Activated CD8-positive, alpha-beta T cell treated with anti-CD3 and anti-CD28 coated beads for 36 hours (primary cell): Measurements from ENCODE around the gene NOL8. TPM values are rescaled to one million over a fixed set of nuclear protein-coding genes. Genes with fewer than 3 reads are reported as not detected.

Experiments used
- ATAC-seq: fragments of 200-7000 bp; cut with Tn5 transposase; one replicate; pipeline ENCODE4 v1.10.0; 2021; ENCODE audit warnings: mild to moderate bottlenecking, moderate library complexity
- CTCF ChIA-PET: fragments of 350-600 bp; sonication (Branson Sonifier 250); formaldehyde crosslinking; loops from one replicate; lab custom pipeline; 2021; ENCODE audit warnings: antibody characterized with exemption; lab: Charles Lee
- POLR2A ChIA-PET: fragments of 350-600 bp; sonication (Branson Sonifier 250); formaldehyde crosslinking; loops from one replicate; lab custom pipeline; 2021; ENCODE audit warnings: antibody characterized with exemption; lab: Charles Lee
- DNase-seq: peaks from one replicate; pipeline ENCODE4 v3.0.0-alpha.2; 2020
- H3K27ac Mint-ChIP-seq: one replicate; pipeline ENCODE4 v1.8.0; 2021; ENCODE audit warnings: mild to moderate bottlenecking, mixed read lengths
- H3K27me3 Mint-ChIP-seq: one replicate; pipeline ENCODE4 v1.8.0; 2021; ENCODE audit warnings: mixed read lengths
- H3K36me3 Mint-ChIP-seq: one replicate; pipeline ENCODE4 v1.8.0; 2021; ENCODE audit warnings: low read depth, mixed read lengths
- H3K4me1 Mint-ChIP-seq: one replicate; pipeline ENCODE4 v1.8.0; 2021; ENCODE audit warnings: low read depth, mixed read lengths
- H3K4me3 Mint-ChIP-seq: one replicate; pipeline ENCODE4 v1.8.0; 2021; ENCODE audit warnings: mild to moderate bottlenecking, moderate library complexity, mixed read lengths
- H3K9me3 Mint-ChIP-seq: one replicate; pipeline ENCODE4 v1.8.0; 2021; ENCODE audit warnings: mixed read lengths
- intact Hi-C: fragments of 100-400 bp; cut with micrococcal nuclease; formaldehyde crosslinking; loops from one replicate; pipeline ENCODE4 v1.10.0; 2022
- microRNA-seq: library from miRNA; unstranded; fragments of <30 nt; microRNA quantifications from one replicate; pipeline ENCODE4 v1.2.0, GENCODE V29; 2022; ENCODE audit warnings: borderline microRNAs expressed, borderline replicate concordance
- total RNA-seq, 2 experiments: library from RNA; stranded (reverse); gene quantifications; one replicate each; pipeline ENCODE4 v1.2.3, GENCODE V29; 2021
- TF ChIP-seq, protein P1 (sequence below): fragments of 200-600 bp; IDR thresholded peaks from one replicate; pipeline ENCODE4 v1.8.0; 2022; ENCODE audit warnings: antibody characterized with exemption, mild to moderate bottlenecking

NOL8 gene
- total RNA-seq, 2 experiments from 2014 or later: 44.1 to 46.5 TPM

DNA sequence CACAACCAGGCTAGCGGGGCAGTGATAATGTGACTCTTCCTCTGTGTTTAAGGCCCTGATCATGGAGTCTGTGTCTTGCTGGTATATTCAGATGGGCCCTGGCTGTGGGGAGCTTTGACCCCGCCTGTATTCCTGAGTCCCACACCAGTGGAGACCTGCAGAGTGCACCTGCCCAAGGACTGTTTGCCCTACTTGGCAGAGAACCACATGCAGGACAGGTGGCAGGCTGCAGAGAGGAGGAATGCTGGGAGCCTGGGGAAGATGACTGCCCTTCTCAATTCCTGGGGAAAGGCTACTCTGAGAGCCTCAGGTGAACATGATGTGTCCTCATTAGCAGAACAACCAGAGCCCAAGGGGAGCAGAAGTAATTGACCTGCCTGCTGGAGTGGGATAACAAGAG is 67.8 kb downstream of the NOL8 start:
- intact Hi-C loops: no loop called here
- TF ChIP-seq, protein P1, sequence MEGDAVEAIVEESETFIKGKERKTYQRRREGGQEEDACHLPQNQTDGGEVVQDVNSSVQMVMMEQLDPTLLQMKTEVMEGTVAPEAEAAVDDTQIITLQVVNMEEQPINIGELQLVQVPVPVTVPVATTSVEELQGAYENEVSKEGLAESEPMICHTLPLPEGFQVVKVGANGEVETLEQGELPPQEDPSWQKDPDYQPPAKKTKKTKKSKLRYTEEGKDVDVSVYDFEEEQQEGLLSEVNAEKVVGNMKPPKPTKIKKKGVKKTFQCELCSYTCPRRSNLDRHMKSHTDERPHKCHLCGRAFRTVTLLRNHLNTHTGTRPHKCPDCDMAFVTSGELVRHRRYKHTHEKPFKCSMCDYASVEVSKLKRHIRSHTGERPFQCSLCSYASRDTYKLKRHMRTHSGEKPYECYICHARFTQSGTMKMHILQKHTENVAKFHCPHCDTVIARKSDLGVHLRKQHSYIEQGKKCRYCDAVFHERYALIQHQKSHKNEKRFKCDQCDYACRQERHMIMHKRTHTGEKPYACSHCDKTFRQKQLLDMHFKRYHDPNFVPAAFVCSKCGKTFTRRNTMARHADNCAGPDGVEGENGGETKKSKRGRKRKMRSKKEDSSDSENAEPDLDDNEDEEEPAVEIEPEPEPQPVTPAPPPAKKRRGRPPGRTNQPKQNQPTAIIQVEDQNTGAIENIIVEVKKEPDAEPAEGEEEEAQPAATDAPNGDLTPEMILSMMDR: no peak
- CTCF ChIA-PET: no interaction called here
- ATAC-seq (no peak), DNase-seq (no peak)
- POLR2A ChIA-PET: interaction anchor here (1.3 kb wide), 1 partner anchor 20 kb away, joined by 4 read pairs; no protein-coding TSS in a partner anchor
- peaks cover 61% of the 10 kb centered on the region for H3K36me3 Mint-ChIP-seq
- H3K9me3 Mint-ChIP-seq: no peaks in the 10 kb centered on the region
- no peak overlapping the region for H3K4me3 Mint-ChIP-seq
- no peak overlapping the region for H3K27ac Mint-ChIP-seq
- no peaks in the 10 kb centered on the region for H3K27me3 Mint-ChIP-seq
- H3K4me1 Mint-ChIP-seq: no peaks in the 10 kb centered on the region

DNA sequence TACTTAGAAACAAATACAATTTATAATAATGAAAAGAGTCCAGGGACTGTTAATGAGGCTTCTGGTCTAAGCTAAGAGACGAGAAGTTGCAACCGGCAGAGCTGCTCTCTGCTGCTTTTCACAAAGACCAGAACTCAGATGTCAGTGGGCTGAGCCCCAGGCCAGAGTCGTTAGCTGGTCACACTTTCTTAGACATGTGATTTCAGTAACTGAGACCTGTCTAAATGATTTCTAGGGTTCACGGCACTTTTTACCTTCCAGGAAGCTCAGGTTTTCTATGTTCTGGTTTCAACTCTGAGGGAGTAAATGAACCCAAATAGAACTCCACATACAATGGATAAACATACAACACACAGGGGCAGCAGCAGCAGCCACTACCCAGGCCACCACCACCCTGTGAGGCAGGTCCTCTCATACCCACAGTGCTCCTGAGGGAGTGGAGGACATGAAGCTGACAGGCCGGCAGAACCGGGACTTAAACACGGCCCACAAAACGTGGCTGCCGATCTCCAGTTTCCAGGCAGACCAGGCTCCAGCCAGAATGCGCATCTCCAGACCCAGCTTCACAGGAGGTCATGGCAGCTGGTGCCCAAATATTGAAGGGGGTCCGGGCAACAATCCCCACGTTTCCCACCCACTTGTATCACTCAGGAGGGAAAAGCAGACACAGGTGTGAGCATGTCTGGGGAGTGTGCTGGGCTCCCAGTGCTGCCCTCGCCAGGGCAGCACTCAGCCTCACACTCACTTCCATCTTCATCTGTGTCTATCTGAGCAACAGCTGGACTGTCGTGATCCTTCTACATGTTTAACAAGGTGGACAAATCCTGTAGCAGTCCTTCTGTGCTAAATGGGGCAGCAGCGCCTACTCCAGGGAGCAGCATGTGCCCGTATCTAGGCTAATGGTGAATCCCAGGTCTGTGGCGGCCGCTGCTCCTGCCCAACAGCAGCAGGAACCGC is 70.5 kb downstream of the NOL8 start:
- Mint-ChIP-seq H3K4me3 (no peak overlapping the region), H3K4me1 (no peaks in the 10 kb centered on the region), H3K9me3 (no peaks in the 10 kb centered on the region), H3K27me3 (no peaks in the 10 kb centered on the region), H3K27ac (no peak overlapping the region), H3K36me3 (peaks cover 60% of the 10 kb centered on the region)
- no peak for ATAC-seq
- DNase-seq: no peak
- TF ChIP-seq, protein P1: no peak
- ChIA-PET POLR2A (interaction anchor here (0.9 to 1.6 kb wide), 3 partner anchors 21 to 36 kb away, joined by 3 to 7 read pairs (median 4); no protein-coding TSS in a partner anchor), CTCF (interaction anchor here (1.1 to 1.9 kb wide), 2 partner anchors 24 to 115 kb away, joined by 3 to 6 read pairs; no protein-coding TSS in a partner anchor)
- intact Hi-C loops: no loop called here

GRCh38 chr9:92253656-92254055 is 71.5 kb downstream of the NOL8 start:
- Mint-ChIP-seq H3K4me1 (no peaks in the 10 kb centered on the region), H3K27ac (no peak overlapping the region), H3K36me3 (peaks cover 57% of the 10 kb centered on the region), H3K9me3 (no peaks in the 10 kb centered on the region), H3K27me3 (no peaks in the 10 kb centered on the region), H3K4me3 (no peak overlapping the region)
- POLR2A ChIA-PET: interaction anchor here (0.9 to 1.6 kb wide), 4 partner anchors 10 to 34 kb away, joined by 3 to 7 read pairs (median 4); no protein-coding TSS in a partner anchor
- no peak for ATAC-seq
- CTCF ChIA-PET: interaction anchor here (0.8 to 1.9 kb wide), 2 partner anchors 114 kb away, joined by 3 to 6 read pairs; no protein-coding TSS in a partner anchor
- intact Hi-C loops: no loop called here
- TF ChIP-seq, protein P1: no peak
- DNase-seq: no peak

DNA sequence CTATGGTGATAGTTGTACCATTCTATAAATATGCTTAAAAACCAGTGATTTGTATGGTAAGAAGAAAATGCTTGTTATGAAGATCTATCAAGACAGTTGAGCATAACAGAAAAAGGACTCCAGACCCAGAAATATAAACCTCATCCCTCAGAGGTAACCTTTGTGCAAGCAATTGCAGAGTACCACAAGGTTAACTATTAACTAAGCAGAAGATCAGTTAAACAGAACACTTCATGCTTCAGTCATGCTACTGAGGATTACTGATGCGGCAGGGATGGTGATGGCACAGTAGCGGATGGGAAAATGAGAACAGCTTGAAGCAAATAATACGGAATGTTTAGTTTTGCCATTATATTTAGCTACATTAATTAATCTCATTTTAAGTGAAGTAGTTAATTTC is 77.2 kb downstream of the NOL8 start:
- CTCF ChIA-PET: no interaction called here
- Mint-ChIP-seq H3K4me3 (no peak overlapping the region), H3K27me3 (no peaks in the 10 kb centered on the region), H3K4me1 (no peaks in the 10 kb centered on the region), H3K27ac (no peak overlapping the region), H3K9me3 (no peaks in the 10 kb centered on the region), H3K36me3 (peaks cover 68% of the 10 kb centered on the region)
- POLR2A ChIA-PET: interaction anchor here (1.4 kb wide), 1 partner anchor 31 kb away, joined by 7 read pairs; no protein-coding TSS in a partner anchor
- TF ChIP-seq, protein P1: no peak
- ATAC-seq (no peak), DNase-seq (no peak)
- intact Hi-C loops: no loop called here

Small RNA genes within 50 kb of the gene (microRNA-seq; reads per million reads assigned to microRNA genes)
- gene MIR3651: 3.9 reads per million, percentile 13 among the genes with 10 or more reads in this experiment

Other genes with a start within 250 kb of the NOL8 start
- gene SPTLC1, start 209.9 kb downstream of the NOL8 start, total RNA-seq: 10 to 100 TPM; 39.6 to 39.8 TPM
- 100 to 1,000 TPM; 247 to 251 TPM for gene IARS1, start 31.7 kb downstream of the NOL8 start, total RNA-seq
- 10 to 100 TPM; 22.5 to 28.7 TPM for gene CENPP, start 603 bp upstream of the NOL8 start, total RNA-seq
- gene OGN, start 79.2 kb upstream of the NOL8 start, total RNA-seq: not detected
- not detected for gene OMD, start 99.1 kb upstream of the NOL8 start, total RNA-seq
- gene ASPN, start 157.2 kb upstream of the NOL8 start, total RNA-seq: not detected
- not detected for gene ECM2, start 210.6 kb upstream of the NOL8 start, total RNA-seq